Measurements from ENCODE around the gene NSD1. TPM values are rescaled to one million over a fixed set of nuclear protein-coding genes. Genes with fewer than 3 reads are reported as not detected.
A peak's percentile ranks its signal among the peaks of the same experiment; 100 is the strongest.

The NSD1 gene
- total RNA-seq, 2 experiments from 2014 or later, result 96.2 to 101 TPM

GRCh38 chr5:177093803-177094202 is 39.8 kb upstream of the NSD1 start:
- no peaks in the 10 kb centered on the region for H3K9me3 Mint-ChIP-seq
- ATAC-seq (ENCODE audit: low read depth), result no peak
- DNase-seq, result no peak
- no peaks in the 10 kb centered on the region for H3K27me3 Mint-ChIP-seq
- H3K36me3 Mint-ChIP-seq, result no peaks in the 10 kb centered on the region
- POLR2A ChIA-PET, result no interaction called here
- no peak overlapping the region for H3K4me3 Mint-ChIP-seq
- no peak overlapping the region for H3K27ac Mint-ChIP-seq
- no peaks in the 10 kb centered on the region for H3K4me1 Mint-ChIP-seq

- H3K27ac Mint-ChIP-seq, result no peak overlapping the region
- no peaks in the 10 kb centered on the region for H3K27me3 Mint-ChIP-seq
- POLR2A ChIA-PET, result no interaction called here
- no peaks in the 10 kb centered on the region for H3K4me1 Mint-ChIP-seq
- no peaks in the 10 kb centered on the region for H3K9me3 Mint-ChIP-seq
- ATAC-seq (ENCODE audit: low read depth), result no peak
- no peak overlapping the region for H3K4me3 Mint-ChIP-seq
- no peaks in the 10 kb centered on the region for H3K36me3 Mint-ChIP-seq
- no peak for DNase-seq
Observed at GRCh38 chr5:177094224-177095087, 39.1 kb upstream of the NSD1 start.

- Mint-ChIP-seq H3K27me3 (peaks cover 5% of the 10 kb centered on the region), H3K27ac (no peak overlapping the region), H3K36me3 (no peaks in the 10 kb centered on the region), H3K4me1 (no peaks in the 10 kb centered on the region), H3K9me3 (no peaks in the 10 kb centered on the region), H3K4me3 (no peak overlapping the region)
- DNase-seq (no peak), ATAC-seq (ENCODE audit: low read depth) (no peak)
- POLR2A ChIA-PET, result no interaction called here
Observed at GRCh38 chr5:177095088-177095669, 38.4 kb upstream of the NSD1 start.

- no peak for ATAC-seq (ENCODE audit: low read depth)
- no peak for DNase-seq
- H3K36me3 Mint-ChIP-seq, result no peaks in the 10 kb centered on the region
- no peak overlapping the region for H3K27ac Mint-ChIP-seq
- no peaks in the 10 kb centered on the region for H3K4me1 Mint-ChIP-seq
- POLR2A ChIA-PET, result no interaction called here
- no peaks in the 10 kb centered on the region for H3K9me3 Mint-ChIP-seq
- peaks cover 5% of the 10 kb centered on the region for H3K27me3 Mint-ChIP-seq
- no peak overlapping the region for H3K4me3 Mint-ChIP-seq
Observed at GRCh38 chr5:177096162-177097015, 37.2 kb upstream of the NSD1 start.

- Mint-ChIP-seq H3K9me3 (no peaks in the 10 kb centered on the region), H3K36me3 (no peaks in the 10 kb centered on the region), H3K27ac (no peak overlapping the region), H3K4me1 (no peaks in the 10 kb centered on the region), H3K27me3 (peaks cover 5% of the 10 kb centered on the region), H3K4me3 (no peak overlapping the region)
- DNase-seq (no peak), ATAC-seq (ENCODE audit: low read depth) (no peak)
- POLR2A ChIA-PET, result no interaction called here
Observed at GRCh38 chr5:177097016-177097985, 36.3 kb upstream of the NSD1 start.

- H3K27ac Mint-ChIP-seq, result no peak overlapping the region
- H3K36me3 Mint-ChIP-seq, result no peaks in the 10 kb centered on the region
- peaks cover 5% of the 10 kb centered on the region for H3K27me3 Mint-ChIP-seq
- ATAC-seq (ENCODE audit: low read depth), result no peak
- H3K4me3 Mint-ChIP-seq, result no peak overlapping the region
- no peak for DNase-seq
- POLR2A ChIA-PET, result no interaction called here
- H3K9me3 Mint-ChIP-seq, result no peaks in the 10 kb centered on the region
- H3K4me1 Mint-ChIP-seq, result no peaks in the 10 kb centered on the region
Observed at GRCh38 chr5:177098120-177098469, 35.5 kb upstream of the NSD1 start.

GRCh38 chr5:177098470-177099141 is 35.0 kb upstream of the NSD1 start:
- DNase-seq, result no peak
- Mint-ChIP-seq H3K36me3 (no peaks in the 10 kb centered on the region), H3K4me3 (no peak overlapping the region), H3K9me3 (no peaks in the 10 kb centered on the region), H3K4me1 (no peaks in the 10 kb centered on the region), H3K27ac (no peak overlapping the region), H3K27me3 (peaks cover 5% of the 10 kb centered on the region)
- ATAC-seq (ENCODE audit: low read depth), result no peak
- POLR2A ChIA-PET, result interaction anchor here (0.6 kb wide), 1 partner anchor 48 kb away, joined by 6 read pairs; no protein-coding TSS in a partner anchor

GRCh38 chr5:177099422-177100093 is 34.0 kb upstream of the NSD1 start:
- Mint-ChIP-seq H3K4me3 (no peak overlapping the region), H3K27me3 (peaks cover 5% of the 10 kb centered on the region), H3K27ac (no peak overlapping the region), H3K9me3 (no peaks in the 10 kb centered on the region), H3K36me3 (no peaks in the 10 kb centered on the region), H3K4me1 (no peaks in the 10 kb centered on the region)
- POLR2A ChIA-PET, result no interaction called here
- DNase-seq (no peak), ATAC-seq (ENCODE audit: low read depth) (peak; percentile 15)

- no peaks in the 10 kb centered on the region for H3K36me3 Mint-ChIP-seq
- ATAC-seq (ENCODE audit: low read depth) (no peak), DNase-seq (no peak)
- H3K4me1 Mint-ChIP-seq, result no peaks in the 10 kb centered on the region
- H3K27me3 Mint-ChIP-seq, result peaks cover 5% of the 10 kb centered on the region
- H3K9me3 Mint-ChIP-seq, result no peaks in the 10 kb centered on the region
- POLR2A ChIA-PET, result interaction anchor here (0.8 kb wide), 1 partner anchor 14 kb away, joined by 5 read pairs; no protein-coding TSS in a partner anchor
- H3K4me3 Mint-ChIP-seq, result no peak overlapping the region
- no peak overlapping the region for H3K27ac Mint-ChIP-seq
Observed at GRCh38 chr5:177100714-177101121, 32.9 kb upstream of the NSD1 start.

- no peaks in the 10 kb centered on the region for H3K9me3 Mint-ChIP-seq
- ATAC-seq (ENCODE audit: low read depth), result no peak
- H3K4me1 Mint-ChIP-seq, result no peaks in the 10 kb centered on the region
- no peaks in the 10 kb centered on the region for H3K36me3 Mint-ChIP-seq
- no peak overlapping the region for H3K27ac Mint-ChIP-seq
- POLR2A ChIA-PET, result no interaction called here
- no peak for DNase-seq
- H3K4me3 Mint-ChIP-seq, result no peak overlapping the region
- H3K27me3 Mint-ChIP-seq, result peaks cover 5% of the 10 kb centered on the region
Observed at GRCh38 chr5:177103523-177104253, 29.9 kb upstream of the NSD1 start.

- Mint-ChIP-seq H3K9me3 (no peaks in the 10 kb centered on the region), H3K36me3 (no peaks in the 10 kb centered on the region), H3K27me3 (peaks cover 1% of the 10 kb centered on the region), H3K4me1 (no peaks in the 10 kb centered on the region), H3K27ac (no peak overlapping the region), H3K4me3 (no peak overlapping the region)
- POLR2A ChIA-PET, result no interaction called here
- DNase-seq (no peak), ATAC-seq (ENCODE audit: low read depth) (no peak)
Observed at GRCh38 chr5:177105691-177106476, 27.7 kb upstream of the NSD1 start.

All from activated naive CD8-positive, alpha-beta T cell treated with anti-CD3 and anti-CD28 coated beads, Interleukin-2, amount 10 ng/mL, durations not matched to agents 7 days and 5 days (primary cell).